ENCODE measurements around the gene ACSF2. TPM values are rescaled to one million over a fixed set of nuclear protein-coding genes. Genes with fewer than 3 reads are reported as not detected.
"Not testable (repeated sequence)": the region's sequence is repeated elsewhere in the genome, so short reads cannot be mapped to it uniquely, and the experiment has no call there.

The ACSF2 gene
- total and polyA plus RNA-seq, 2 donors: 13.4 to 41.6 TPM

DNA sequence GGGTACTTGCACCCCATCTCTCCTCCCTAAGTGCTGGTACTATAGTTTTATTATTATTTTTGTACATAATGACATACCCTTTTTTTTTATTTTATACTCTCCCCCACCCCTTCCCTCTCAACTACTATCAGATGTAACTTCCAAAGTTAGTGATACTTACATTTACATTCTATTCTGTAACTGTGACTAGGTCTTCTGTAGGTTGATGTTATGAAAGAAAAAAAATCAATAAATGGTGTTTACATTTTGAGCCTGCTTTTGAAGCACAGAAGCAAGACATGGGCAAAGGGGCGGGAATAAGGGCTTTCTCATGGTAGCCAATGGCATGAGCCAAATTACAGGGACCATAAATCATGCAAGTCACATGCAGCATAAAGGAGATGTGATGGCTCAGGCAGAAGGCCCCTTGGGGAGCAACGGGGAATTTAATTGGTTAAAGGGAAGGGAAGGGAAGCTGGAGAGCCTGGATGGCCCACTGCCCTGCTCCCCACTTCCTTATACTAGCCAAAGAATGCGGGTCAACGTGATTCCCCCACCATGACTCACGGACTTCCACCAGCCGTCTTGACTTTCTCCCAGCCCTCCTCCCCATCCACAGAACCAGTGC, 2.4 kb upstream of the ACSF2 start:
- Histone ChIP-seq H3K4me3 (ENCODE audit: low read length in 2 of 2) (no peak overlapping the region), H3K27me3 (ENCODE audit: control insufficient read depth in 2 of 2, insufficient read depth in 1 of 2, low read length in 1 of 2) (no peaks in the 10 kb centered on the region), H3K27ac (ENCODE audit: low read depth in 1 of 2, low read length in 1 of 2) (no peak overlapping the region), H3K4me1 (ENCODE audit: control insufficient read depth in 2 of 2, insufficient read depth in 2 of 2, low read length in 2 of 2) (peaks cover 6 to 31% of the 10 kb centered on the region in 2 donors), H3K9me3 (ENCODE audit: control insufficient read depth in 2 of 2, insufficient read depth in 1 of 2, low read length in 1 of 2) (peaks cover 0 to 4% of the 10 kb centered on the region in 2 donors), H3K36me3 (ENCODE audit: control insufficient read depth in 2 of 2, insufficient read depth in 2 of 2, low read length in 1 of 2) (no peaks in the 10 kb centered on the region)
- DNase-seq (ENCODE audit: low read depth in 6 of 9, low spot score in 9 of 9): no peak
- WGBS: 94% methylated on average over 6 of the region's 6 CpGs

DNA sequence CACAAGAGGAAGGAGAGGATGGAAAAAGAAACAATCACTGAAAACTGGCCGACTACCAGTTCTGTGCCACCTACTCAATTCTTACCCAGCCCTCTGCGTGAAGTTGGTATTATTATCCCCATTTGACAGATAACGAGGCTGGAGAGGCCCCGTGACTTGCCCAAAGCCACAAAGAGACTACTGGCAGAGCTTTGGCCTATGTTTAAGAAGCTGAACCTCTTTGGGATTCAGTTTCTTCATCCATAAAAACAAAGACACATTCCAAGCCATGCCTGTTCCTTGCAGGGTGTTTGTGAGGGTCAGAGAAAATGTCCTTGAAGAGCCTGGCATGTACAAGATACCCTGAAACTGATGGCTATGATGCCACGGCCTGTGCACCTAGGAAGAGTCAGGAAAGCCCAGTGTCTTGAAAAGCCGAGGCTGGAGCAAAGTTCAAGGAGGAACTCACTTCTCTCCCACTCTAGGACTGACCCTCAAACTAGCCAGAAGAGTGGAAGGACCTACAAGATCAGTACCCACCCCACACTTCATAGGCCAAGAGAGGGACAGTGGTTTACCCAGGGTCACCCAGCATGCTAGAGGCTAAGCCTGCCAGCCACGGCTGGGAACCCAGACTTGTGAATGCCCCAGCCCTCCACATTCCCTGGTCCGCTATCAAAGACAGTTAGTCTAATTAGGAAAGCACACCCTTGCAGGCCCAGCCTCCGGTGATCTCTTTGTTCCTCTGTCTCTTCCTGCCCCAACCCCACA, 1.6 kb upstream of the ACSF2 start:
- DNase-seq (ENCODE audit: low read depth in 6 of 9, low spot score in 9 of 9): no peak
- H3K27ac ChIP-seq (ENCODE audit: low read depth in 1 of 2, low read length in 1 of 2): no peak overlapping the region
- peaks cover 6 to 31% of the 10 kb centered on the region in 2 donors for H3K4me1 ChIP-seq (ENCODE audit: control insufficient read depth in 2 of 2, insufficient read depth in 2 of 2, low read length in 2 of 2)
- H3K9me3 ChIP-seq (ENCODE audit: control insufficient read depth in 2 of 2, insufficient read depth in 1 of 2, low read length in 1 of 2): no peaks in the 10 kb centered on the region
- no peaks in the 10 kb centered on the region for H3K36me3 ChIP-seq (ENCODE audit: control insufficient read depth in 2 of 2, insufficient read depth in 2 of 2, low read length in 1 of 2)
- no peak overlapping the region for H3K4me3 ChIP-seq (ENCODE audit: low read length in 2 of 2)
- WGBS: 91% methylated on average over 9 of the region's 9 CpGs
- no peaks in the 10 kb centered on the region for H3K27me3 ChIP-seq (ENCODE audit: control insufficient read depth in 2 of 2, insufficient read depth in 1 of 2, low read length in 1 of 2)

DNA sequence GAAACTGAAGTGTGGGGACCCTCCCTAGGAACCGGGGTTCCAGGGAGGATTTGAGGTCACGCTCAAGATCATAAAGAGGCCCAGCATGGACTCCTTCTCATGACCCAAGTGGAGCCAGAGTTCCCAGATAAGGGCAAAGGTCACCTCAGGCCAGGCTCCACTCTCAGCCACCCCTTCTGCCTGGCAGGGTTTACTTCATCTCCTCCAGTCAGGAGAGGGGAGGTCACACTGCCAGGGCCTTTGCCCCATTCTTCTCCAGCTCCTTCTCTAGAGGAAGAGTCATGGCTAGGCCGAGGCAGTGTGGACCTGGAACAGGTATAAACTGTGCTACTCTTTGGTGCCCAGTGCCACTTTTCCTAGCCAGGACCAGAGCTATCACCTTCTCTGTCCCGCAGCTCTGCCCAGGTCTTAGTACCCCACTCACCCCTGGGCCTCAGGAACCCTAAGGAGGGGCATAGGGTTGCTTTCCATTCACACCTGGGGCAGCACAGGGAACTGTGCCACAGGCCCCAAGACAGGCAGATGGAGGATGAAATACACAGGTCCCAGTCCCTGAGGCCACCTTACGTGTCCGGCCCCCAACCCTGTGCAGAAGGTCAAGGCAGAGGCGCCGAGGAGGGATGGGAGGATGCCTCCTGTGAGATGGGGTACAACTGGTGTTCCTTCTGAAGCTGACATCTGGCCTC, 879 bp upstream of the ACSF2 start:
- Histone ChIP-seq H3K27me3 (ENCODE audit: control insufficient read depth in 2 of 2, insufficient read depth in 1 of 2, low read length in 1 of 2) (no peaks in the 10 kb centered on the region), H3K9me3 (ENCODE audit: control insufficient read depth in 2 of 2, insufficient read depth in 1 of 2, low read length in 1 of 2) (no peaks in the 10 kb centered on the region), H3K36me3 (ENCODE audit: control insufficient read depth in 2 of 2, insufficient read depth in 2 of 2, low read length in 1 of 2) (no peaks in the 10 kb centered on the region), H3K4me3 (ENCODE audit: low read length in 2 of 2) (peak overlapping the region; percentile 62 to 85), H3K4me1 (ENCODE audit: control insufficient read depth in 2 of 2, insufficient read depth in 2 of 2, low read length in 2 of 2) (peaks cover 6 to 31% of the 10 kb centered on the region in 2 donors), H3K27ac (ENCODE audit: low read depth in 1 of 2, low read length in 1 of 2) (no peak overlapping the region)
- DNase-seq (ENCODE audit: low read depth in 6 of 9, low spot score in 9 of 9): no peak
- WGBS: 94% methylated on average over 8 of the region's 8 CpGs

DNA sequence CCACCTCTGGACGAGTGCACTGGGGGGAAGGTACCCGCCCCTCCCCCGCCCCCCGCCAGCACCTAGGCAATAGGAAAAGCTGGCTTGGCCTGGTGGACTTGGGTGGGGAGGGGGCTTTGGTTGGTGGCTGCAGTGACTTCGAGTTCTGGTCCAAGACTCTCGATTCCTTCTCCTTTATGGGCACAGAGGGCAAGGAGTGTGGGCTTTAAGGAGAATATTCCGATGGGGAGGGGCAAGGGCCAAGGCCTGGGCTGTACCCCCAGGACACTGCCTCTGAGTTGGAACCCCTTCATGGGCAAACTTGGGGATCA, 409 bp downstream of the ACSF2 start:
- Histone ChIP-seq H3K27me3 (ENCODE audit: control insufficient read depth in 2 of 2, insufficient read depth in 1 of 2, low read length in 1 of 2) (no peaks in the 10 kb centered on the region), H3K4me3 (ENCODE audit: low read length in 2 of 2) (peak overlapping the region; percentile 62 to 85), H3K36me3 (ENCODE audit: control insufficient read depth in 2 of 2, insufficient read depth in 2 of 2, low read length in 1 of 2) (no peaks in the 10 kb centered on the region), H3K4me1 (ENCODE audit: control insufficient read depth in 2 of 2, insufficient read depth in 2 of 2, low read length in 2 of 2) (peaks cover 6 to 27% of the 10 kb centered on the region in 2 donors), H3K27ac (ENCODE audit: low read depth in 1 of 2, low read length in 1 of 2) (peak overlapping the region; percentile 43 to 80), H3K9me3 (ENCODE audit: control insufficient read depth in 2 of 2, insufficient read depth in 1 of 2, low read length in 1 of 2) (no peaks in the 10 kb centered on the region)
- DNase-seq (ENCODE audit: low read depth in 6 of 9, low spot score in 9 of 9): no peak
- 3% methylated on average over 7 of the region's 7 CpGs for WGBS

DNA sequence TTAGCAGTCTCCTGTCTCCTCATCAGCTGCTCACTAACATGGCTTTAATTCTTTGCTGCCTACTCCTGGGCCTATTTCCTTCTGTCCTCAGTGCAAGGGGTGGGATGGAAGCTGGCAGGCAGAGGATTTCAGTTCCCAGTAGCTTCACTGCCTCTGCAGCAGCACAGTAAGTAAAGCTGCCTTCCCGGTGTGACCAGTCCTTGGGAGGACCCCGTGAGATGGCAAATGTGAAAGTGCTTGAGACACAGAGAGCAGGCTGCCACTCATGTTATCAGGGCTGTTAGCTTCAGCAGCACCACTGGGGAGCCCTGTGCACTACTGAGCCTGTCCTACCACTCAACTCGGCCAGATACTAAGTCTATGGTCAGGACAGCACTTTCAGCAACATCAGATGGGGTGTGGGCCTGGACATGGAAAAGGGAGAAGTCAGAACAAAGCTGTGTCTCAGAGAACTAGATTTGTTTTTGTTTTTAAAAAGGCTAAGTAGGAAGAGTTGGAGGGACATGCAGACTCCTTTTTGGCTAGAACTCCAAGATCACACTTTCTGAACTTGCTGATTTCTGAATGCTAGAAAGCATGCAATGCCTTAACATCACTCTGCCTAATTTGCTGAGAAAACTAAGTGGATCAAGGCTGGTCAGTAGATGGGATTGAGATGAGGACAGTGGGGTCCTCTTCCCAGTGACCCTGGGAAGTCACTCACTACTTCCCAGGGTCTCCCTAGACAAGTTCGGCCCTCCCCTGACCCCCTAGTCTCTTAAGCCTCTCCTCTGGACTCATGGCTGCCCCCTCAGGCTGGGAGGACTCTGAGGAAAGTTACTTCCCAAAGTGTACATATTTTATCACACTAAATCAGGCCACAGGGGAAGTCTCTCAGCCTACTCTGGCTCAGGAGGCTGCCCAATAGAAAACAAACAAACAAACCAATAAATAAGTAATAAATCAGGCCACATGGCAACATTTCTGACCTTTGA, 1.1 kb downstream of the ACSF2 start:
- H3K27ac ChIP-seq (ENCODE audit: low read depth in 1 of 2, low read length in 1 of 2): peak overlapping the region; percentile 40 to 54
- DNase-seq (ENCODE audit: low read depth in 6 of 9, low spot score in 9 of 9): peak in 2 of 9 donors; percentile 9 to 31
- H3K36me3 ChIP-seq (ENCODE audit: control insufficient read depth in 2 of 2, insufficient read depth in 2 of 2, low read length in 1 of 2): no peaks in the 10 kb centered on the region
- H3K4me3 ChIP-seq (ENCODE audit: low read length in 2 of 2): peak overlapping the region; percentile 62 to 85
- peaks cover 6 to 27% of the 10 kb centered on the region in 2 donors for H3K4me1 ChIP-seq (ENCODE audit: control insufficient read depth in 2 of 2, insufficient read depth in 2 of 2, low read length in 2 of 2)
- 32% methylated on average over 4 of the region's 4 CpGs for WGBS
- no peaks in the 10 kb centered on the region for H3K9me3 ChIP-seq (ENCODE audit: control insufficient read depth in 2 of 2, insufficient read depth in 1 of 2, low read length in 1 of 2)
- no peaks in the 10 kb centered on the region for H3K27me3 ChIP-seq (ENCODE audit: control insufficient read depth in 2 of 2, insufficient read depth in 1 of 2, low read length in 1 of 2)

DNA sequence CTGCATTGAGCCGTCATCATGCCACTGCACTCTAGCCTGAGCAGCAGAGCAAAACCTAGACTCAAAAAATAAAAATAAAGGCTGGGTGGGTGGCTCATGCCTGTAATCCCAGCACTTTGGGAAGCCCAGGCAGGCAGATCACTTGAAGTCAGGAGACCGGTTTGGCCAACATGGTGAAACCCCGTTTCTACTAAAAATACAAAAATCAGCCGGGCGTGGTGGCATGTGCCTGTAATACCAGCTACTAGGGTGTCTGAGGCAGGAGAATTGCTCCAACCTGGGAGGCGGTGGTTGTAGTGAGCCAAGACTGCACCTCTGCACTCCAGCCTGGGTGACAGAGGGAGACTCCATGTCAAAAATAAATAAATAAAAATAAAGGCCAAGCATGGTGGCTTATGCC, 2.1 kb downstream of the ACSF2 start:
- peaks cover 6 to 27% of the 10 kb centered on the region in 2 donors for H3K4me1 ChIP-seq (ENCODE audit: control insufficient read depth in 2 of 2, insufficient read depth in 2 of 2, low read length in 2 of 2)
- H3K27ac ChIP-seq (ENCODE audit: low read depth in 1 of 2, low read length in 1 of 2); H3K9me3 ChIP-seq (ENCODE audit: control insufficient read depth in 2 of 2, insufficient read depth in 1 of 2, low read length in 1 of 2); H3K36me3 ChIP-seq (ENCODE audit: control insufficient read depth in 2 of 2, insufficient read depth in 2 of 2, low read length in 1 of 2); H3K27me3 ChIP-seq (ENCODE audit: control insufficient read depth in 2 of 2, insufficient read depth in 1 of 2, low read length in 1 of 2); H3K4me3 ChIP-seq (ENCODE audit: low read length in 2 of 2); DNase-seq (ENCODE audit: low read depth in 6 of 9, low spot score in 9 of 9): not testable (repeated sequence)
- WGBS: 84% methylated on average over 6 of the region's 6 CpGs

DNA sequence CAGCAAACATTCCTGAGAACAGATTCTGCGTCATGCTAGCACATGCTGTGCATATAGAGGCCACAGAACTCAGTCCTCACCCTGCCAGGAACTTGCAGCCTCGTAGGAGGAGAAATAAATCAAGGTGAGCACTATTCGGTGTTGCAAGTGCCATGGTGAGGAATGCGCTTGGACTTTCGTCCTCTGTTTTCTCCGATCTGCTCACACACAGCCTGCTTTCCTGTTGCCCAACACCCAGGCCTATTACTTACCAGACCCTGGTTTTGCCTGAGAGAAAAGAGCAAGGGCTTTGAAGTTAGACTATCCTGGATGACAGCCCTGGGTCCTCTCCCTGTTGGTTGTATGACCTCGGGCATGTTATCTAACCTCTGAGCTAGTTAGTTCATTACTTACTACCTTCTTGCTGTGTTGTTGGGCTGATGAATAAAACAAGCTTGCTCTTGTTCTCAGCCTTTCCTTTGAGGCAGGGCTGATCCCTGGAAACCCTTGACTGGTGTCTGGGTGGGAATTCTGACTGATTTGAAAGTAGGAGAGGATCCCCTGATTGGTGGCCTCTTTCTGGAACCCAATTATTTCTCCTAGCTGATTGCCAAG, 2.9 kb downstream of the ACSF2 start:
- no peaks in the 10 kb centered on the region for H3K36me3 ChIP-seq (ENCODE audit: control insufficient read depth in 2 of 2, insufficient read depth in 2 of 2, low read length in 1 of 2)
- H3K27ac ChIP-seq (ENCODE audit: low read depth in 1 of 2, low read length in 1 of 2): no peak overlapping the region
- H3K4me1 ChIP-seq (ENCODE audit: control insufficient read depth in 2 of 2, insufficient read depth in 2 of 2, low read length in 2 of 2): peaks cover 6 to 27% of the 10 kb centered on the region in 2 donors
- no peak overlapping the region for H3K4me3 ChIP-seq (ENCODE audit: low read length in 2 of 2)
- H3K27me3 ChIP-seq (ENCODE audit: control insufficient read depth in 2 of 2, insufficient read depth in 1 of 2, low read length in 1 of 2): no peaks in the 10 kb centered on the region
- DNase-seq (ENCODE audit: low read depth in 6 of 9, low spot score in 9 of 9): no peak
- no peaks in the 10 kb centered on the region for H3K9me3 ChIP-seq (ENCODE audit: control insufficient read depth in 2 of 2, insufficient read depth in 1 of 2, low read length in 1 of 2)
- WGBS: 93% methylated on average over 7 of the region's 7 CpGs

DNA sequence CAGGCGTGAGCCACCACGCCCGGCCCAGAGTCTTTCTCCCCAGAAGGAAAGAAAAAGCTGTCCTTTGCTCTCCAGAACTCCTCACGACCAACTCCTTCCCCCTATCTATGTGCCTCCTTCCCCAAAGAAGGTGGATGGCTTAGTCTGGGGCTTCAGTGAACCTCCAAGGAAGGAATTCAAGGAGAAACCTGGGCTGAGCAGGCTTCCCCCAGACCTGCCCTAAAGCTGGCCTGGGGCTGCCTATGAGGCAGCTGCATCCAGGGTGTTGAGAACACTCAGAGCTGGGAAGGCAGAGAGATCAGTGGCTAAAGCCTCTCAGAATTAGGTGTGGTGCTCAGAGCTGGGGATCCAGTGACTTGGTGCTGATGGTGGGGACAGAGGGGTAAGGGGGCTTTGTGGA, 3.8 kb downstream of the ACSF2 start:
- H3K9me3 ChIP-seq (ENCODE audit: control insufficient read depth in 2 of 2, insufficient read depth in 1 of 2, low read length in 1 of 2): no peaks in the 10 kb centered on the region
- 99% methylated on average over 4 of the region's 4 CpGs for WGBS
- peaks cover 6 to 27% of the 10 kb centered on the region in 2 donors for H3K4me1 ChIP-seq (ENCODE audit: control insufficient read depth in 2 of 2, insufficient read depth in 2 of 2, low read length in 2 of 2)
- H3K36me3 ChIP-seq (ENCODE audit: control insufficient read depth in 2 of 2, insufficient read depth in 2 of 2, low read length in 1 of 2): no peaks in the 10 kb centered on the region
- DNase-seq (ENCODE audit: low read depth in 6 of 9, low spot score in 9 of 9): no peak
- no peaks in the 10 kb centered on the region for H3K27me3 ChIP-seq (ENCODE audit: control insufficient read depth in 2 of 2, insufficient read depth in 1 of 2, low read length in 1 of 2)
- H3K4me3 ChIP-seq (ENCODE audit: low read length in 2 of 2): no peak overlapping the region
- peak overlapping the region in 1 of 2 donors; percentile 49 for H3K27ac ChIP-seq (ENCODE audit: low read depth in 1 of 2, low read length in 1 of 2)

Measured in thymus (tissue), 11 donors.